AG09319 (cell line): ENCODE results near the gene UBFD1.

Experiments used
- DNase-seq: peaks from one replicate; pipeline ENCODE4 v3.0.0-alpha.2; 2010; ENCODE audit warnings: low read depth; ENCODE audit errors: extremely low read depth
- TF ChIP-seq, protein P1 (sequence below): IDR thresholded peaks from 2 replicates; pipeline ENCODE4 v1.5.1; 2011; ENCODE audit warnings: low read depth, mild to moderate bottlenecking, inconsistent platforms, low read length, moderate library complexity

Gene UBFD1

DNA sequence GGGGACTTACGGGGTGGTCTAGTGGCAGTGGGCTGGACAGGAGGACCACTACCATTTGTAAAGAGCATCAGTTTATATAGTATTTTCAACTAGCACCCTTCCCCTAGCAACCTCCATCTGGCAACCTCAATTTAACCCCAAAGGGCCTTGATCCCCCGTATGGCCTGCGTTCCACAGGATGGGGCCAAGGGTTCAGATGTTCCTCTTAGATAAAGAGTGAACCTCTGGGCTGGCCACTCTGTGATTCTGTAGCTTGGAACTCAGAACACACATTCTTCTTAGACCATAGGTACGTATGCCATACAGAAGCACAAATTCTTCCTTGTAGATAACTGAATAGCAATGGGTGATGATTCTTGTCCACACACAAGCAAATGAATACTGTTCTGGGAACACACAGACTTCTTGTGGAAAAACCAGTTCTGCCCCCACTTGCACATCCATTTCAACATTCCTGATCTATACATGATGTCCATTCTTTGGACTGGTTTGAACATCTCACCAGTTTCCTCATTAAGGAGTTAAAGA, 45.3 kb upstream of the UBFD1 start:
- TF ChIP-seq, protein P1, sequence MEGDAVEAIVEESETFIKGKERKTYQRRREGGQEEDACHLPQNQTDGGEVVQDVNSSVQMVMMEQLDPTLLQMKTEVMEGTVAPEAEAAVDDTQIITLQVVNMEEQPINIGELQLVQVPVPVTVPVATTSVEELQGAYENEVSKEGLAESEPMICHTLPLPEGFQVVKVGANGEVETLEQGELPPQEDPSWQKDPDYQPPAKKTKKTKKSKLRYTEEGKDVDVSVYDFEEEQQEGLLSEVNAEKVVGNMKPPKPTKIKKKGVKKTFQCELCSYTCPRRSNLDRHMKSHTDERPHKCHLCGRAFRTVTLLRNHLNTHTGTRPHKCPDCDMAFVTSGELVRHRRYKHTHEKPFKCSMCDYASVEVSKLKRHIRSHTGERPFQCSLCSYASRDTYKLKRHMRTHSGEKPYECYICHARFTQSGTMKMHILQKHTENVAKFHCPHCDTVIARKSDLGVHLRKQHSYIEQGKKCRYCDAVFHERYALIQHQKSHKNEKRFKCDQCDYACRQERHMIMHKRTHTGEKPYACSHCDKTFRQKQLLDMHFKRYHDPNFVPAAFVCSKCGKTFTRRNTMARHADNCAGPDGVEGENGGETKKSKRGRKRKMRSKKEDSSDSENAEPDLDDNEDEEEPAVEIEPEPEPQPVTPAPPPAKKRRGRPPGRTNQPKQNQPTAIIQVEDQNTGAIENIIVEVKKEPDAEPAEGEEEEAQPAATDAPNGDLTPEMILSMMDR = no peak
- no peak for DNase-seq

DNA sequence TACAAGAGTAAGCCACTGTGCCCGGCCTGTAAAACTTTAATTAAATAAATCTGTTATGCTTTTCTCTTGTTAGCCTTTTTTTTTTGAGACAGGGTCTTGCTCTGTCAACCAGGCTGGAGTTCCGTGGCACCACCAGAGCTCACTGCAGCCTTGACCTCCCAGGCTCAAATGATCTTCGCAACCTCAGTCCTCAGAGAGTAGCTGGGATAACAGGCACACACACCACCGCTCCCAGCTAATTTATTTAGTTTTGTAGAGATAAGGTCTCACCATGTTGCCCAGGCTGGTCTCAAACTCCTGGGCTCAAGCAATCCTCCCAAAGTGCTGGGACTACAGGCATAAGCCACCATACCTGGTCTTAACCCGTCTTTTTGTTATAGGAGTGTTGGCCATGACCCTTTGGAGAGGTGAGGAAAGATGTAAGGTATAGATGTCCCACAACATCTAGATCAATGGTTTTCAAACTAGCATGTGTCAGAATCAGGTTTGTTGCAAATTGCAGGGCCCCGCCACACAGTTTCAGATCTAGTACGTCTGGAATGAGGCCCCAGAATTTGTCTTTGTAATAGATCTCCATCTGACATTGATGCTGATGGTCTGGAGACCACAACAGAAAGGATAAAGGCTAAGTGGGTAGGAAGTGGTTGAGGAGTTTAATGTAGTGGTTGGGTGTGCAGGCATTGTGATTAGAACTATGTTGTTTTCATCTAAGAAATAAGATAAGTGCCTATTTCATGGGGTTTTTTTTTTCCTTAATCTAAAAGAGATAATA, 43.0 kb upstream of the UBFD1 start:
- DNase-seq = no peak
- TF ChIP-seq, protein P1 = no peak

DNA sequence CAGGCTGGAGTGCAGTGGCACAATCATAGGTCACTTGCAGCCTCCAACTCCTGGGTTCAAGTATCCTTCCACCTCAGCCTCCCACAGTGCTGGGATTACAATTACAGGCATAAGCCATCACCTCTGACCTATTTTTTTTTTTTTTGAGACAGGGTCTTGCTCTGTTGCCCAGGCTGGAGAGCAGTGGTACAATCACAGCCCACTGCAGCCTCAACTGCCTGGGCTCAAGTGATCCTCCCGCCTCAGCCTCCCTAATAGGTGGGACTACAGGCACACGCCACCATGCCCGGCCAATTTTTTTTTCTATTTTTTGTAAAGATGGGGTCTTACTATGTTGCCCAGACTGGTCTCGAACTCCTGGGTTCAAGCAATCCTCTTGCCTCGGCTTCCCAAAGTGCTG, 41.6 kb upstream of the UBFD1 start:
- TF ChIP-seq, protein P1 = no peak
- DNase-seq = no peak

DNA sequence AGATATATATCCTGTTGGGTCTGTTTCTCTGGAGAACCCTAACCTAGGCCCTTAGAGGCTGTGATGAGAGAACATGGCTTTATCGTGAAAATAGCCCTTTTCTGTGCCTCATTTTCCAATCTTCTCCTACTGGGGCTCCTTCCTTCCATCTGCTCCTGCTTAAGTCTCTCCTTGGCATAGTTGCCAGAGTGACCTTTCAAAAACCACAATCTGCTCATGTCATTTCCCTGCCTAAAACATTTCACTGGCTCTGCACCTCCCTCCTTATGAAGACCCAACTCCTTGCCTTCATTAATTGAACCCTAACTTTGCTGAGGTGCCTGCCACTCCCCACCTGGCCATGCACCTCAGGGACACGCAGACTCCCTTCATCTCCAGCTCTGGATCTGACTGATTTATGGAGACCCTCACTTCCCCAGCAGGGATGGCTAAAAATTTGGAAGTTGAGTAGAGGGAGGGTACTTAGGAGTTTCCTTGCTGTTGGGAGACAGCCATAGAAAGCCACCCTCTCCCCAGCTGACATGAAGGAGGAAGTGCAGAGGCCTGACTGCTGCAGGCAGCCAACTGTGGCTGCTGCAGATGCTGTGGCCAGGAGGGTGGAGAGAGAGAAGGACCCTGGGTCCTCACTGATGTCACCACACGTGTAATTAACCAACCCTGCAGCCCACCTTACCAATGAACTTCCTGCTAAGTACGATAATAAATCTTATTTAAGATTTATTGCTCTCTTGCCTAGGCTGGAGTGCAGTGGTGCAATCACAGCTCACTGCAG, 41.0 kb upstream of the UBFD1 start:
- TF ChIP-seq, protein P1 = no peak
- DNase-seq = no peak

DNA sequence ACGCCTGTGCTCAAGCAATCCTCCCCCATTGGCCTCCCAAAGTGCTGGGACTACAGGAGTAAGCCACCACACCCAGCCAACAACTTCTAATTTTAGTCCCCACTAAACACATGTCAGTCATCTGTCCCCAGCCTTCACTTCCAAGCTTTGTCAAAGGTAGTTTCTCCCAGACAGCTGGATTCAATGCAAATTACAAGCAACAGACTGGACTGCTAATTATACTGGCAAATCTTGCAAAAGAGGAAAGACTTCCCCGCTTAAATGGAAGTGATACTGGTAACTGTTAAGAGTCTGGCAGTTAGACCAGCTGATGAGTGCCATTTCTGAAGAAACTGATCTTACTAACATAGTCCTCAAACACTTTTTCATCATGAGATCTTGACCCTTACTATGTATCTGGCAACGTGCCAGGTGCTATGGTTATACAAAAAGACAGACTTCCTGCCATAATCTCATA, 39.1 kb upstream of the UBFD1 start:
- DNase-seq = no peak
- TF ChIP-seq, protein P1 = no peak

DNA sequence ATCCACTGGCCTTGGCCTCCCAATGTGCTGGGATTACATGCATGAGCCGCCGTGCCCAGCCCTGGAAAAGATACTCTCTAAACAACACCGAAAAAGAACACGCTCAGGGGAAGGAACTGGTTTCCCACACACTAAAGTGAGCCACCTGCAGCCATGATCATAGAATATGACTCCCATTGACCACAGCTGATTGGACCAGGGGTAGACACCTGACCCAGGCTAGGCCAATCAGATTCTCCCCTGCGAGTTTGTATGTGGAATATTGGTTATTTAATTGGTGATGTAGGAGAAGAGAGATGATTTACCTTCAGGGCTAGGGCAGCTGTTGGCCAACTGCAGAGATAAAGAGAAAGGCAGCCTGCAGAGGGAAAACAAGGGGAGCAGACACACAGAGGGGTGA, 38.2 kb upstream of the UBFD1 start:
- TF ChIP-seq, protein P1 = no peak
- no peak for DNase-seq

DNA sequence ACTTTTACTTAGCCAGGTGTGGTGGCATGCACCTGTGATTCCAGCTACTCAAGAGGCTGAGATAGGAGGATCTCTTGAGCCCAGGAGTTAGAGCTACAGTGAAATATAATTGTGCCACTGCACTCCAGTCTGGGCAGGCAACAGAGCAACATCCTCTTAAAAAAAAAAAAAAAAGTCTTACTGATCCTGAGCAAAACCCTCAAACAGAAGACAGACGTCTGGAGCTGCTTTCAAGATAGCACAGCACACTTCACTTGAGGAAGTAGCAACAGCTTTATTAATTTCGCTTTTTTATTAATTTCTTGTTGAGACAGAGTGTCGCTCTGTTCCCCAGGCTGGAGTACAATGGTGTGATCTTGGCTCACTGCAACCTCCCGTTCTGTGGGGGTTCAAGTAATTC, 37.0 kb upstream of the UBFD1 start:
- no peak for DNase-seq
- TF ChIP-seq, protein P1 = no peak
